ENCODE data around the gene SLC16A7.
"Not testable (repeated sequence)": the region's sequence is repeated elsewhere in the genome, so short reads cannot be mapped to it uniquely, and the experiment has no call there.

Gene SLC16A7

GRCh38 chr12:59595883-59596540 is at the start of gene SLC16A7:
Gene SLC16A7, plus strand, starts transcription at chr12:59596029. Its CDS starts 108,773 bp downstream, at chr12:59704802.
- peak; percentile 35 for DNase-seq

- no peak for DNase-seq
These were observed 46.9 kb upstream of the SLC16A7 start for GRCh38 chr12:59548930-59549329.

- DNase-seq, result no peak
These were observed 36.1 kb upstream of the SLC16A7 start for GRCh38 chr12:59559696-59560095.

GRCh38 chr12:59570145-59570544 is 25.7 kb upstream of the SLC16A7 start:
- no peak for DNase-seq

GRCh38 chr12:59574406-59574805 is 21.4 kb upstream of the SLC16A7 start:
- no peak for DNase-seq

- DNase-seq, result no peak
These were observed 20.0 kb upstream of the SLC16A7 start for GRCh38 chr12:59575826-59576225.

- DNase-seq, result no peak
These were observed 17.6 kb upstream of the SLC16A7 start for GRCh38 chr12:59578254-59578653.

GRCh38 chr12:59579631-59580030 is 16.2 kb upstream of the SLC16A7 start:
- DNase-seq, result no peak

- DNase-seq, result no peak
These were observed 15.8 kb upstream of the SLC16A7 start for GRCh38 chr12:59580050-59580449.

- DNase-seq, result no peak
These were observed 12.7 kb upstream of the SLC16A7 start for GRCh38 chr12:59583003-59583712.

GRCh38 chr12:59587710-59588109 is 8.1 kb upstream of the SLC16A7 start:
- DNase-seq, result no peak

GRCh38 chr12:59593761-59594160 is 2.1 kb upstream of the SLC16A7 start:
- DNase-seq, result no peak

GRCh38 chr12:59594943-59595500 is 807 bp upstream of the SLC16A7 start:
- DNase-seq, result no peak

GRCh38 chr12:59595565-59595882 is 305 bp upstream of the SLC16A7 start:
- DNase-seq, result no peak

GRCh38 chr12:59597385-59597781 is 1.6 kb downstream of the SLC16A7 start:
- DNase-seq, result no peak

- no peak for DNase-seq
These were observed 4.3 kb downstream of the SLC16A7 start for GRCh38 chr12:59600171-59600570.

- DNase-seq, result no peak
These were observed 7.9 kb downstream of the SLC16A7 start for GRCh38 chr12:59603754-59604153.

- not testable (repeated sequence) for DNase-seq
These were observed 17.1 kb downstream of the SLC16A7 start for GRCh38 chr12:59612823-59613434.

- DNase-seq, result no peak
These were observed 19.8 kb downstream of the SLC16A7 start for GRCh38 chr12:59615392-59616165.

- DNase-seq, result no peak
These were observed 23.8 kb downstream of the SLC16A7 start for GRCh38 chr12:59619461-59620240.

- no peak for DNase-seq
These were observed 24.5 kb downstream of the SLC16A7 start for GRCh38 chr12:59620326-59620725.

GRCh38 chr12:59624732-59625460 is 29.1 kb downstream of the SLC16A7 start:
- no peak for DNase-seq

All from cortex of kidney (tissue), 1 donor.